ENCODE results near the gene WNT9B. TPM values are rescaled to one million over a fixed set of nuclear protein-coding genes. Genes with fewer than 3 reads are reported as not detected.

WNT9B gene
- total RNA-seq, 1 donor from 2014 or later = not detected

GRCh38 chr17:46810837-46811236 is 40.5 kb upstream of the WNT9B start:
- Mint-ChIP-seq H3K27ac (ENCODE audit: unreplicated experiment) (no peak overlapping the region), H3K9me3 (ENCODE audit: unreplicated experiment) (peaks cover 2% of the 10 kb centered on the region), H3K4me3 (ENCODE audit: unreplicated experiment) (no peak overlapping the region), H3K27me3 (ENCODE audit: unreplicated experiment) (peaks cover 2% of the 10 kb centered on the region), H3K4me1 (ENCODE audit: low read depth, unreplicated experiment) (peaks cover 4% of the 10 kb centered on the region), H3K36me3 (ENCODE audit: unreplicated experiment) (no peaks in the 10 kb centered on the region)
- no peak for TF ChIP-seq CTCF (IDR thresholded peaks at IDR 0.05; ENCODE audit: partially characterized antibody, unreplicated experiment)
- no peak for DNase-seq

GRCh38 chr17:46811978-46812583 is 39.3 kb upstream of the WNT9B start:
- H3K27ac Mint-ChIP-seq (ENCODE audit: unreplicated experiment) = no peak overlapping the region
- DNase-seq = no peak
- H3K4me3 Mint-ChIP-seq (ENCODE audit: unreplicated experiment) = no peak overlapping the region
- H3K4me1 Mint-ChIP-seq (ENCODE audit: low read depth, unreplicated experiment) = peaks cover 7% of the 10 kb centered on the region
- no peak for TF ChIP-seq CTCF (IDR thresholded peaks at IDR 0.05; ENCODE audit: partially characterized antibody, unreplicated experiment)
- H3K27me3 Mint-ChIP-seq (ENCODE audit: unreplicated experiment) = peaks cover 9% of the 10 kb centered on the region
- H3K36me3 Mint-ChIP-seq (ENCODE audit: unreplicated experiment) = no peaks in the 10 kb centered on the region
- H3K9me3 Mint-ChIP-seq (ENCODE audit: unreplicated experiment) = peaks cover 2% of the 10 kb centered on the region

- H3K9me3 Mint-ChIP-seq (ENCODE audit: unreplicated experiment) = peaks cover 2% of the 10 kb centered on the region
- no peak overlapping the region for H3K27ac Mint-ChIP-seq (ENCODE audit: unreplicated experiment)
- H3K36me3 Mint-ChIP-seq (ENCODE audit: unreplicated experiment) = no peaks in the 10 kb centered on the region
- TF ChIP-seq CTCF (IDR thresholded peaks at IDR 0.05; ENCODE audit: partially characterized antibody, unreplicated experiment) = no peak
- H3K27me3 Mint-ChIP-seq (ENCODE audit: unreplicated experiment) = peaks cover 12% of the 10 kb centered on the region
- H3K4me3 Mint-ChIP-seq (ENCODE audit: unreplicated experiment) = no peak overlapping the region
- no peak for DNase-seq
- peaks cover 9% of the 10 kb centered on the region for H3K4me1 Mint-ChIP-seq (ENCODE audit: low read depth, unreplicated experiment)
Observed at GRCh38 chr17:46812624-46813318, 38.6 kb upstream of the WNT9B start.

GRCh38 chr17:46813920-46814319 is 37.5 kb upstream of the WNT9B start:
- no peak for DNase-seq
- no peaks in the 10 kb centered on the region for H3K9me3 Mint-ChIP-seq (ENCODE audit: unreplicated experiment)
- peaks cover 7% of the 10 kb centered on the region for H3K4me1 Mint-ChIP-seq (ENCODE audit: low read depth, unreplicated experiment)
- H3K4me3 Mint-ChIP-seq (ENCODE audit: unreplicated experiment) = no peak overlapping the region
- no peak for TF ChIP-seq CTCF (IDR thresholded peaks at IDR 0.05; ENCODE audit: partially characterized antibody, unreplicated experiment)
- H3K27ac Mint-ChIP-seq (ENCODE audit: unreplicated experiment) = no peak overlapping the region
- H3K36me3 Mint-ChIP-seq (ENCODE audit: unreplicated experiment) = no peaks in the 10 kb centered on the region
- peaks cover 13% of the 10 kb centered on the region for H3K27me3 Mint-ChIP-seq (ENCODE audit: unreplicated experiment)

- H3K27ac Mint-ChIP-seq (ENCODE audit: unreplicated experiment) = no peak overlapping the region
- TF ChIP-seq CTCF (IDR thresholded peaks at IDR 0.05; ENCODE audit: partially characterized antibody, unreplicated experiment) = no peak
- H3K4me1 Mint-ChIP-seq (ENCODE audit: low read depth, unreplicated experiment) = peaks cover 6% of the 10 kb centered on the region
- no peaks in the 10 kb centered on the region for H3K9me3 Mint-ChIP-seq (ENCODE audit: unreplicated experiment)
- H3K27me3 Mint-ChIP-seq (ENCODE audit: unreplicated experiment) = peaks cover 13% of the 10 kb centered on the region
- H3K36me3 Mint-ChIP-seq (ENCODE audit: unreplicated experiment) = no peaks in the 10 kb centered on the region
- no peak for DNase-seq
- no peak overlapping the region for H3K4me3 Mint-ChIP-seq (ENCODE audit: unreplicated experiment)
Observed at GRCh38 chr17:46814446-46814845, 36.9 kb upstream of the WNT9B start.

Measured in glutamatergic neuron (in vitro differentiated cells).